RKO (cell line): ENCODE data around the gene LAIR2.
"Not testable (repeated sequence)": the region's sequence is repeated elsewhere in the genome, so short reads cannot be mapped to it uniquely, and the experiment has no call there.

ENCODE experiments used
- DNase-seq: peaks from one replicate; pipeline ENCODE4 v3.0.0-alpha.2; 2016; ENCODE audit warnings: low spot score

Gene LAIR2

DNA sequence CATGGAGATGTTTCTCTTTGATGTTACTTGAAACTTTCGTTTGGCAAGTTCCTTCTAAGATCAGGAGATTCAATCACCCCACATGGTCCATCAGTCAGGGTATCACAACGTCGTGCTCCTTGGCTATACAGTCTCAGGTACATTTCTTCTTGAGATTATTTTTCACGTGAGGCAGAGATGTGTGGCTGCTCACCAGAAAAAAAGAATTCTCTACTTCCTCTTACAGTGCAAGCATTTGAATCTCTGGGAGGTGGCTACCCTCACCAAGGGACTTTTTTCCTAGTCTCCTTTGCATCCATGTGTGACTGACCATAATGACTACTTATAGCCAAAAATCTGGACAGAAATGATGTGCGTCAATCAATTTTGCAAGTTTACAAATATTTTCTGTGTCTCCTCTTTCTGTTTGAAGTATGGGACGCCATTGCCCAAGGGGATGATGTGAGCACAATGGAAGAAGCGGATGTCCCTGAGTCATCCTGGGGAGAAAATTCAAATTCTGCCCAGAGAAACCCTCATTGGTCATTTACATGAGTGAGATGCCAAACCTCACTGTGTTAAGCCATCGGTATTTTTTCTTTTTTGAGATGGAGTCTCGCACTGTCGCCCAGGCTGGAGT lies 8.6 kb upstream of the LAIR2 start:
- no peak for DNase-seq

DNA sequence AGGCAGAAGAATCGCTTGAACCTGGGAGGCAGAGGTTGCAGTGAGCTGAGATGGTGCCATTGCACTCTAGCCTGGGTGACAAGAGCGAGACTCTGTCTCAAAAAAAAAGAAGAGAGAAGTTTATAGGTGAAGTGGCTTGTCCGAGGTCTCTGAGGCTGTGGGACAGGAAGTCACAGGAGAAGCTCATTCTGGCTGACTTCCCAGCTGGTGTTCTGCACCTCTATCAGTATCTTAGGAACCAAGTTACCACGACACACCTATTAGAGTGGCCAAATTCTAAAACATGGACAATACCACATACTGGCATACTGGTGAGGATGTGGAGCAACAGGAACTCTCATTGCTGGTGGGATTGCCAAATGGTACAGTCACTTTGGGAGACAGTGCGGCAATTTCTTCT lies 7.3 kb upstream of the LAIR2 start:
- DNase-seq = not testable (repeated sequence)

DNA sequence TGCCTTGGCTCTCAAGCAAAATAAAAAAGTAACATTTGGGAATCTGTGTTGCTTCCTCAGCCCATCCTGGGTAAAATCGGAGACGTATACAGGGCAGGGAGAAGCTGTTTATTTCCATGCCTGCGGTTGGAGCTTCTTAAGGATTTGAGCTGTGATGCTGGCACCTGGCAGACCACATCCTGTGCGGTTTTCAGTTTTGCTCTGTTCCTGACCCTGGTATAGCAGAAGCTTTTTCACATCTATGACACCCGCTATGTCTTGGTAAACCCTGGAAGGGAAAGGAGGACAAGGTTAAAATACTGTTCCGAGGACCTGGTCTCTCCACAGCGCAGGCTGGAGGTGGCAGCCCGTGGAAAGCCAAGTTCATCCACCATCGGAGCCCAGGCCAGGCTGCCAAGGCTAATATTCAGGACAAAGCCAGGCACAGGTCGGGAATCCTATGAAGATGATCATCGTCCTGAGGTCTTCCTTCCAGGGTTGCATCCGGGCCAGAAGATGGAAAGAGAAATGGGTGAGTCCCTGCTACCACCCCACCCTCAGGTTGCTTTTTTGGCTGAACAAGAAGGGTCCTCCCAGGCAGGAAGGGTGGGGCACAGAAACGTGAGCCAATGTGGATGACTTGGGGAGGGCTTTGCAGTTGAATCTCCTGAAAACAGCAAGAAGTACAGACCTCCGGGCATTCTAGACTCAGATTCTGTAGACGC lies 4.7 kb upstream of the LAIR2 start:
- DNase-seq = not testable (repeated sequence)

DNA sequence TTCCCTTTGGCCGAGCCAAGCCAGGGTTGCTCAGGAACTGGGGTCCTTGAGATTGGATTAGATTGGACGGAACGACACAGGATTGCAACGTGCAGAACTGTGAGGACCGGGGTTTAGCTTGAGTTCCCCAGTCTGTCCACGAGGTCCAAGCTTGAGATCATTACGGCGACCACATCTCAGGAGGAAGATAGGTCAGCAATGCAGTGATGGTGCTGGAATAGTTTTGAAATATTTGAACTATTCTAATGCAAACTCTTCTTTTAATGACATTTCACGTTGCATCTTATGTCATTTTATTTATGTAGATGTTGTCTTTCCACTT lies 4.2 kb upstream of the LAIR2 start:
- not testable (repeated sequence) for DNase-seq

DNA sequence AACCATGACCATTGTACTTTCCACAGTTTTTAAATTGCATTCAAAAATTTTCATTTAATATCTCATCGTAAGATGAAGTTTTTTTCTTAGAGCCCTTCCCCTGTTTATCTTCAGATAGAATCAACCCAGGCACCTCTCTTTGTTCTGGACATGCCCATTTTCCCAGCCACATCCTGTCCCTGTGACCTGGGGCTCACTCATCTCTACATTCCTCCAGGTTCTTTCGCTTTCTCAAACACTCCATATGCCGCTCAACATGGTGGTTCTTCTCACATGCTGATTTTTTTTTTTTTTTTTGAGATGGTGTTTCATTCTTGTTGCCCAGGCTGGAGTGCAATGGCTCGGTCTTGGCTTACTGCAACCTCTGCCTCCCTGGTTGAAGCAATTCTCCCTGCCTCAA lies 2.9 kb downstream of the LAIR2 start:
- not testable (repeated sequence) for DNase-seq

DNA sequence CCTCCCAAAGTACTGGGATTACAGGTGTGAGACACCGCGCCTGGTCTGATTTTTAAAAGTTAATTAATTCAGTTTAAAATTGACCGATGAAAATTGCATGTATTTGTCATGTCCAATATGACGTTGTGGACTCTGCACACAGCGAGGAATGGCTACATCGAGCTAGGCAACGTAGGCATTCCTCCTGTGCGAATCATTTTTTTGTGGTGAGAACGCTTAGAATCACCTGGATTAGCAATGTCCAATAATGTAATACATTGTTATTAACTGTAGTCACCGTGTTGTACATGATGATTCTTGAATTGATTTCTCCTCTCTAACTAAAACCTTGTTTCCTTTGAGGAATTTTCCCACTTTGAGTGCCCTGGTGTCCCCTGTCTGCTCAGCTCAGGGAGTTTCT lies 3.4 kb downstream of the LAIR2 start:
- DNase-seq = no peak

DNA sequence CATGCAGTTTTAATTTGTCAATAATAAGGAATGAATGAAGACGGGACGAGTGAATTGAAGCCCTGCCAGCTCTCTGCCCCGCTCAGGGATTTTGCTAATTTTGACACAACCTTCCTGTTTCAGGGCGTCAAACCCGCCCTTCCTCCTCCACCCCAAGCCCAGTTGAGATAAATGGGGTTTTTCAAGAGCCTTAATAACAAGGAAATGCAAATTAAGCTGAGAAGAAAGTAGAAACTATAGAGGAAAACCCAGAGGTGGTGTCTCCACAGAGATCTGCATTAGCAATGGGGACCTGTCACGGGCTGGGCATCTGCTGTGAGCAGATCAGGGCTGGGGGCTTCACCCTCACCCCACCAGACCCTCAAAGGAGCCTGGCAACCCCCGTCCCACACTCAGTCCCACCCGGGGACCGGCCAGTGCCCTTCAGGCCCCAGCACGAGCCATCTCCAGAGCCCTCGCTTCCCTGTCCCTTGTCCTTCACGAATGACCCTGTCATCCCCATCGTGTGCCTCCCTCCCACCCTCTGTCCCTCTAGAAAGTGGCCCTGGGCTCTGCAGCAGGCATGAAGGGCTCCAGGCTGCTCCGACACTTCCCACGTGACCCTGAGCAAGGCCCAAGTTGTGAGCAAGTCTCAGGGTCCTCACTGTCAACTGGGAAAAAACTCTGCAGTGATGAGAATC lies 4.5 kb downstream of the LAIR2 start:
- not testable (repeated sequence) for DNase-seq

DNA sequence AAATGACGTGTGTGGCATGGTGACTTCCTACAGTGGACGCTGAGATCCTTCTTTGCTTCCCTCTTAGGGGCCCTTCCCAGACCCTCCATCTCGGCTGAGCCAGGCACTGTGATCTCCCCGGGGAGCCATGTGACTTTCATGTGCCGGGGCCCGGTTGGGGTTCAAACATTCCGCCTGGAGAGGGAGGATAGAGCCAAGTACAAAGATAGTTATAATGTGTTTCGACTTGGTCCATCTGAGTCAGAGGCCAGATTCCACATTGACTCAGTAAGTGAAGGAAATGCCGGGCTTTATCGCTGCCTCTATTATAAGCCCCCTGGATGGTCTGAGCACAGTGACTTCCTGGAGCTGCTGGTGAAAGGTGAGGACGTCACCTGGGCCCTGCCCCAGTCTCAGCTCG lies 5.2 kb downstream of the LAIR2 start:
- no peak for DNase-seq

DNA sequence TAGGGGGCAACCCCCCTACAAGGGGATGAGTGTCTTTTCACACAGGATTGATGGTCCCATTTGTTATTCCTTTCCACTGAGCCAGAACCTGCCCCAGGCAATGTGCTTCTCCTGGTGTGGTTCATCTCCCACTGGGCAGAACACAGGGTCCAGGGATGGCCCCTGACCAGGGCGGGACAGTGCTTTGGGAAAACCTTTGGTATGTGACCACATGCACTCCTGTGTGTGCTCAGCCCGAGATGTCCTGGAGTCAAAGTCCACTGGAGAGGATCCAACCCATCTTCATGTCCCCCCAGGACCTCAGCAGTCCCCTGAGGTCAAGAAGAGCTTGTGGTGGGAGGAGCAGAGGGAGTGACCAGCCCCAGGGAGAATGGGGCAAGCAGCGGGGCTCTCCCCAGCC lies 5.9 kb downstream of the LAIR2 start:
- not testable (repeated sequence) for DNase-seq

DNA sequence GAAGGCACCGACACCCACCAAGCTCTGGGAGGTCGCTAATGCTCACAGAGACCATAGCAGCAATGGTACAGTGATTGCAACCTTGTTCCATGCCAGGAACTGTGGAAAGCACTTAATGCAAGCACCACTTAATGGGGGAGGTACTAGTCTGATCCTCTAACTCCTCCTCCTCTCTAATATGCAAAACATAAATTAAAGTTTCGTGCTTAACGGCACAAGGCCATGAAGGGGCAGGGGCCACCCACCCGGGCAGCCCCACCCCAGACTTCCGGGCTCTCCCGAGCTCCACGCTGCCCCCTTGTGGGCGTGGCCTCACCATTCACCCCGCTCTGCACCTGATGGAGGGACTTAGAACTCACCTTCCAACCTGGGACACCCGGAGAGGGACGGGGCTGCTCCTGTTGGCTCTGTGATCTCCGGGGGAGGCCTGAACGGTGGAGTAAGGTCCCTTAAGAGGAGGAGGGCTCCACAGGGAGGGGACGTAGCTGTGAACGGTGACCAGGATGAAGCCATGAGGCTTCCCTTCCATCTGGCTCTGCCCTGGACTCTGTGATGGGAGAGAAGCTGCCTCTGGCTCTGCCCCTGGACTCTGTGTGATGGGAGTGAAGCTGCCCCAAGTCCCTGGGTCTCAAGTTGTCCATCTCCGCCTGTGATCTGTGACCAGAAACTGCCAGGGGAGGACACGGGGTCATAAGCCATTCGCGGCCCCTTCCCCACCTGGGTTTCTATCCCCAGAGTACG lies 6.7 kb downstream of the LAIR2 start:
- not testable (repeated sequence) for DNase-seq

DNA sequence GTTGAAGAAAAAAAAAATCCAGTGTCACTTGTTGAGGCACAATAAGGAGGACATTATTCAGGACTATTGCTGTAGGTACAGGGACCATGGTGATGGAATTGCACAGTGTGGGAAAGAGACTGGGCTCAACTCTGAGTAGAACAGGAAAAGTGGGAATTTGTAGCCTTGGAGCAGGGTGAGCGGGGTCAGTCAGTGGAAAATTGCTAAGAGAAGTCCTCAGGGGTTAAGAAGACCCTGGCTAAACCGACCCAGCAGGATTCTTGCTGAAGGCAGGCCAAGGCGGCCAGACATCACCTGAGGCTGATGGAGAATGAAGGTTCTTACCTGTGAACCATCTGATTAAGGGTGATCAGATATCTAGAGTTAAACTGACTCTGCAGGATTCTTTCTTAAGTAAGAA lies 12.5 kb downstream of the LAIR2 start:
- no peak for DNase-seq

DNA sequence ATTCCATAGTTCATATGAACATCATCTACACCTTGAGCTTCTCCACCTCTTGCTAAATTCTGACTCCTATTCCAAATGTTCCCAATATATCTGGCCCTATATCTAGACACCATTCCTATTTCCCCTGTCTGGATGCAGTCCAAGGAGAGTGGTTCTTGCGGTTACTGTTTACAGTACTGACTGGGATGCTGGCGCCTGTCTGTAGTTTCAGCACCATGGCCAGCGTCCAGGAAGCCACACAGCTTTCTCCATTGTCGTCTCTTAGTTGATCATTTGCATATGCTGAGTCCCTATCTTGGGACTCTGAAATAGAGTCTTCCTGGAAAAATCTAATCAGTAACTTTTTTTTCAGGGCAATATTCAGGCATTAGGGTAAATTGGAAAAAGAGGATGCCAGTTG lies 14.9 kb downstream of the LAIR2 start:
- peak; percentile 80 for DNase-seq

DNA sequence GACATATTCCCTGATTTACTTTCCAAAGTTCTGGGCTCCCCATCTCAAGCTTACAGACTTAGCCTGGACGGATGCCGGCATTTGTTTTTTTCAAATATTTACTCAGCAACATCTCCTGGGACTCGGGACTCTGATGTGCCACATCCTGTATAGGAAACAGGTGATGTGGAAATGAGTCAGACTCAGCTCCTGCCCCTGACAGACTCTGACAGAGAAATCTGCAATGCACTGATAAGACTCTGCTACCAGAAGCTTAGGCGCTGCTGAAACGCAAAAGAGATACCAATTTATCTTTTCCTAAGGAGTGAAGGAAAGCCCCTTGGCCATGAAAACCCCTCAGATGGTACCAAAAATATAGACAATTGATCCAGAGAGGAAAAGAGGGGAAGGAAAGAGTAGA lies 16.2 kb downstream of the LAIR2 start:
- peak; percentile 82 for DNase-seq

DNA sequence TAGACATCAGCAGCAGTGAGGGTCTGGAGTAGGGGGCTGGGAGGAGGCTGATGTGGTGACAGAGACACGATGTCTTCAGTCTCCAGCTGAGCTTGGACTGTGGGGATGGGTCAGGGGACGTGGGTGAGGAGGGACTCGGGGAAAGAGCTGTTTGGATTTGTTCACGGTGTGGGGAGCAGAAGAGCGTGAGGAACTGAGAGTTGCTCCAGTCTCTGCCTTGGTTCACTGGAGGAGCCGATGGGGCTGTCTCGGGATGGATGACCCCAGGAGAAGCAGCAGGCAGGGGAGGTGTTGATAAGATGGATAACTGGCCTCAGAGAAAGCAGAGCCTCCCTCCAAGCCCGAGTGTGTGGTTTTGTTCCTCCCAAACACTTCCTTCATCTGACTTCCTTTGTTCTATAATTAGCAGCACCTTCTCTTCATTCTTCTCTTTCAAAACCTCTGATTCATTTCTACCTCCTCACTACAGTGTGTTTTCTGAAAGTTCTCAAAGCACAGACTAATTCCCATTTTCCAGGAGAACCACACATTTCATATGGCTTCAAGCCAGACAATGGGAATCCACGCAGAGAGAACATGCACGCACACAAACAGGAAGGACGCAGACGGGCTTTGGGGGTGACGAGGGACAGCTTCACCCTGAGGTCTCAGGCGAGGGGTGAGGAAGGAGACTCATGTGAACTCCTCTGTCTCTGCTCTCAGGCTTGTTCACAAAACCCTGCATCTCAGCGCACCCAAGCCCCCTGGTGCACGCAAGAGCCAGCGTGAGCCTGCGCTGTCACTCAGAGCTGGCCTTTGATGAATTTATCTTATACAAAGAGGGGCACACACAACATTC lies 18.6 kb downstream of the LAIR2 start:
- no peak for DNase-seq

DNA sequence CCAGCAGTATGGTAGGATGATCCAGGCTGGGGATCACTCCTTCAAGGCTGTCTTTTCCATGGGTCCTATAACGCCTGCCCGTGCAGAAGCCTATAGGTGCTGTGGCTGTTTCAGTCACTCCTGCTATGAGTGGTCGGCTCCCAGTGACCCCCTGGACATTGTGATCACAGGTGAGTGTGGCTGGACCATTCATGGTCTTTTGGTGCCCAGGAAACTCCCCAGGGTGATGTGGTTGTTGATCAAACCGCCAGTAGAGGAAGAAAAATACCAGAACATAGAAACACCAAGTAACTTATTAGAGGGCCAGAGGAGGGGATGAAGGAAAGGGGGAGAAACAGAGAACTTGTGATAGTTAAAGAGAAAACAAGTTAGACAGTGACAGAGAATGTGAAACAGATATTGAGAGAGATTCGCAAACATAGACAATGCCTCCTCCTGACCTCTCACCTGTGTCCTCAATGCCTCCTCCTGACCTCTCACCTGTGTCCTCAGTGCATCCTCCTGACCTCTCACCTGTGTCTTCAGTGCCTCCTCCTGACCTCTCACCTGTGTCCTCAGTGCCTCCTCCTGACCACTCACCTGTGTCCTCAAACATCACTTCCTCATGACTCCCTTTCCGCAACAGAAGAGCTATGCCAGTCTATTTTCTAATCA lies 19.4 kb downstream of the LAIR2 start:
- DNase-seq = no peak

DNA sequence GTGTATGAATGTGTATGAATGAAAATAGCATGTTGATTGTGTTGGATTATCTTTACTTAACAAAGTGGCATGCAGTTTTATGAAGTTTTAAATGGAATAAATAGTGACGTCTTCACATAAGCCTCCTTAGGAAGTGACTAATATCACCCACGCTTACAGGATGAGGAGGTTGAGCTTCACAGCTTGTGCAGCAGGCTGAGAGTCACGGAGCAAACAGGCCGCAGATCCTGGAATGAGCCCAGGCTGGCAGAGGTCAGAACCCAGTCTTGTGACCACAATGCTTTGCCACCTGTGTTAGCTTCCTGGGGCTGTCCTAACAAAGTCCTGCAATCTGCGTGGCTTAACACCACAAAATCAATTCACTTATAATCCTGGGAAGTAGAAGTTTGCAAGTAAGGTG lies 20.8 kb downstream of the LAIR2 start:
- peak; percentile 91 for DNase-seq

DNA sequence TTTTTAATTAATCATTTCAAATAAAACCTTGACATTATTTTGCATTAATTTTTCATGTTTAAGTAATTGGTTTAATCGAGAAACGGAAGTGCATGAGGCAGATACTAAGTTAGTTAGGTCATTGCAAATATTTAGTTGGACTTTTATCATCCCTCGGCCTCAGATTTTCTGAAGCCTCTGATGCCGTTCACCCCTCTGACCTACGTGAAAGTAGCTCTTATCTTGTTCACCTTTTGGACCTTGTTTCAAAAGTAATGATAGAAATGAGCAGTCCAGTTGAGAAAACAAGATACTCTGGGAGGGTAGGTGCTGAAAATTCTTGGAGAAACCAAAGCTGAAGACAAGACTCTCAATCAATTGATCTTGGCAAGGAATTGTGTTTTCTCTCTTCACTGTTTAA lies 23.0 kb downstream of the LAIR2 start:
- no peak for DNase-seq

DNA sequence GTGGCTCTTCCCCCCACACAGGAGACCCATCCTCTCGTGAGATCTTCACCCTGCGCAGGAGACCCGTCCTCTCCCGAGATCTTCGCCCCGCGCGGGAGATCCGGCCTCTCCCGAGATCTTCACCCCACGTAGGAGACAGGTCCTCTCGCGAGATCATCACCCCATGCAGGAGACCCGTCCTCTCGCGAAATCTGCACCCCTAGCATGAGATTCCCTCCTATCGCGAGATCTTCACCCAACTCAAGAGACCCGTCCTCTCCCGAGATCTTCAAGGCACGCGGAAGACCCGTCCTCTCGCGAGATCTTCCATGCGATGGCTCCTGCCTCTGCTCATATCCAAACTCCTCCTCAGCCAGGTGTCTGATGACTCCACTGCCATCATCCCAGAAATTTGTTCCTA lies 24.3 kb downstream of the LAIR2 start:
- DNase-seq = no peak

DNA sequence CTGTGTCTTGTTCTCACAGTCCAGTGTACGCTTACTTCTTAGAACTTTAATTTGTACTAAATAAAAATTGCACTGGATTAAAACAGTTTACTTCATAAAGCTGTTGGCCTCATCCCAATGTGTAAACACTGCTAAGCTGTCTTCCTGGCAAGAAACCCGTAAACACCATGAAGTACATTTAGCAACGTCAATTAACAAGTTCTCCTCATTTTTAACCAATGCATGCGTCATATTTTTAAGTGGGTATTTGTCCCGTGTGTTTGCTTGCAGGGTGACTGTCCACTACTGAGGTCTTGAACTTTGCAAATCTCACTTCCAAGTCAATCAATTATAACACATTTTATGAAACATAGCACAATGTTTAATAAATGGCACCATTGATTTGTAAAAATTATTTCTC lies 28.2 kb downstream of the LAIR2 start:
- no peak for DNase-seq

DNA sequence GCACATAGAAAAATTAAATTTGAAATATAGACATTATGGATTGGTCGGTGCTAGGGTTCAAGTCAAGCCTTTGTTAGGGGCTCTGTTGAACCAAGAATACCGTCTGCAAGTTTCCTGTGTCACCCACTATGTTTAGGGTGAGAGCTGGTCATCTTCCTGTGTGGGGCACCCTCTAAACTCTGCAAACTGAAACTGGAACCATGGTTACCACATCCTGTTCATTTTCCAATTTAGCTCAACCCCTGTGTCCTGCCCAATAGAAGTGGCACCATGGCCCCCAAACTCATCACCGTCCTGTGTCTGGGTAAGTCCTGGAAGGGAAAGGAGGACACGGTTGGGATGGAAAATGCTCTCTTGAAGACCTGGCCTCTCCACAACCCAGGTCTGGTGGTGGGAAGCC lies 29.9 kb downstream of the LAIR2 start:
- no peak for DNase-seq

DNA sequence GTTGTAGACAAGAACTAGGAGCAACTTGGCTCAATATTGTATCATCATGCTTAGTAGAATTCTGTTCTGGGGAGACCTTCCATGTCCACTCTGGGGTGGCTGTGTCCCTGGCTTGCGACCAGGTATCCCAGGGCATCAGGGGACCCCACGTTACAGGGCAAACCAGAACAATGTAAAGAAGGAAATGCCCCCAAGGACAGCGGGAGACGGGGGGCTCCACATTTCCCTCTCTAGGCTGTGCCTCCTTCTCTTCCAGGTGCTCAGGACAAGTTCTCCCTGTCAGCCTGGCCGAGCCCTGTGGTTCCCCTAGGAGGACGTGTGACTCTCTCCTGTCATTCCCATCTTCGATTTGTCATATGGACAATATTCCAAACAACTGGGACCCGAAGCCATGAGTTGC lies 30.8 kb downstream of the LAIR2 start:
- no peak for DNase-seq

DNA sequence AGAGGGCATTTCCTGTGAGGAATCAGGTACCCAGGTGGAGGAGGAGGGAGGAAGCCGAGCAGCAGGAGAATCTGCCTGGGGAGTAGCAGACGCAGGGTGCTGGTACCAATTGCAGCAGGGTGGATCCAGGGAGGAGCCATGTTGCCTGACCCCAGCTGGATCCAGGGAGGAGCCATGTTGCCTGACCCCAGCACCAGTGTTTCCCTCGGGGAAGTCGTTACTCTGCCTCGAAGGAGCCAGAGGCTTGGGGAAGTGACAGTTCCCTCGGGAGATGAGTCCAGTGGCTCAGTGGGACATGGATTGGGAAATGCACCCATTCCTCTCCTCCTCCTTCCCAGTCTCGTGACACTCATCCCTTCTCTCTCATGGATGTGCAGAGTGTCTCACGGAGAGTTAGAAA lies 31.5 kb downstream of the LAIR2 start:
- no peak for DNase-seq
